B cell (primary cell): ENCODE measurements around the gene PCDHB10. TPM values are rescaled to one million over a fixed set of nuclear protein-coding genes. Genes with fewer than 3 reads are reported as not detected.
"Not testable (repeated sequence)": the region's sequence is repeated elsewhere in the genome, so short reads cannot be mapped to it uniquely, and the experiment has no call there.

ENCODE experiments used
- ATAC-seq: fragments of 200-7000 bp; cut with Tn5 transposase; one replicate; pipeline ENCODE4 v1.10.0; 2021; ENCODE audit warnings: low read depth, mild to moderate bottlenecking, moderate number of reproducible peaks, moderate library complexity
- CTCF ChIA-PET: fragments of 350-600 bp; sonication (Branson Sonifier 250); formaldehyde crosslinking; loops from one replicate; lab custom pipeline; 2021; ENCODE audit warnings: antibody characterized with exemption, inconsistent platforms; lab: Charles Lee
- POLR2A ChIA-PET: fragments of 350-600 bp; sonication (Branson Sonifier 250); formaldehyde crosslinking; loops from one replicate; lab custom pipeline; 2021; ENCODE audit warnings: antibody characterized with exemption; lab: Charles Lee
- DNase-seq: peaks from one replicate; pipeline ENCODE4 v3.0.0; 2013
- H2AFZ ChIP-seq: 2 replicates; pipeline ENCODE4 v1.6.1; 2012; ENCODE audit warnings: mild to moderate bottlenecking, low read depth, low read length; ENCODE audit not compliant: insufficient read depth, poor library complexity, severe bottlenecking
- H3K27ac ChIP-seq, 2 donors: 1 replicate in 1 of 2; 2 replicates in 1 of 2; pipeline ENCODE4 v1.5.1; 2012 to 2013; ENCODE audit warnings: low read length in 2 of 2, mild to moderate bottlenecking in 2 of 2, moderate library complexity in 1 of 2
- H3K27me3 ChIP-seq, 4 experiments: fragments of 200-600 bp in 1 of 4; sonication (generic) in 1 of 4; replicated peaks in 1 of 4; 1 replicate in 2 of 4; 2 replicates in 2 of 4; pipeline versions ENCODE4 v1.6.1 to v1.7.0; 2013 to 2016; ENCODE audit warnings: low read length in 3 of 4, mild to moderate bottlenecking in 2 of 4, mixed read lengths in 1 of 4, moderate library complexity in 1 of 4; ENCODE audit not compliant: insufficient read depth in 4 of 4, control insufficient read depth in 3 of 4; ENCODE audit errors: control extremely low read depth in 1 of 4
- H3K36me3 ChIP-seq, 2 experiments: replicated peaks in 1 of 2; 1 replicate in 1 of 2; 2 replicates in 1 of 2; pipeline versions ENCODE4 v1.6.1 to v1.7.1; 2013; ENCODE audit warnings: low read length in 1 of 2; ENCODE audit not compliant: insufficient read depth in 2 of 2, control insufficient read depth in 1 of 2; ENCODE audit errors: control extremely low read depth in 1 of 2, extremely low read depth in 1 of 2
- H3K4me1 ChIP-seq, 2 donors: fragments of 200-600 bp in 1 of 2; sonication (generic) in 1 of 2; 1 replicate in 1 of 2; 2 replicates in 1 of 2; pipeline versions ENCODE4 v1.5.1 to v1.6.1; 2013 to 2017; ENCODE audit warnings: low read length in 2 of 2; ENCODE audit not compliant: control insufficient read depth in 2 of 2, insufficient read depth in 2 of 2
- H3K4me2 ChIP-seq: replicated peaks from 2 replicates; pipeline ENCODE3; 2012; ENCODE audit warnings: mild to moderate bottlenecking, low read depth, low read length; ENCODE audit not compliant: poor library complexity, severe bottlenecking
- H3K4me3 ChIP-seq, 5 experiments: fragments of 200-600 bp in 1 of 5; sonication (generic) in 1 of 5; 1 replicate in 3 of 5; 2 replicates in 2 of 5; pipeline versions ENCODE4 v1.5.1 to v1.7.0; 2011 to 2016; ENCODE audit warnings: low read length in 4 of 5, mild to moderate bottlenecking in 4 of 5, low read depth in 2 of 5, control low read depth in 1 of 5, moderate library complexity in 1 of 5; ENCODE audit not compliant: insufficient read depth in 1 of 5; ENCODE audit errors: control extremely low read depth in 1 of 5, extremely low read depth in 1 of 5
- H3K79me2 ChIP-seq: fragments of 200-600 bp; sonication (generic); one replicate; pipeline ENCODE4 v1.6.0; 2016; ENCODE audit warnings: low read length; ENCODE audit not compliant: control insufficient read depth, insufficient read depth
- H3K9ac ChIP-seq: fragments of 200-600 bp; sonication (generic); 2 replicates; pipeline ENCODE4 v1.6.1; 2017; ENCODE audit warnings: mild to moderate bottlenecking, low read length, moderate library complexity
- H3K9me3 ChIP-seq, 3 donors: one replicate each; pipeline versions ENCODE4 v1.6.1 to v1.7.1; 2013; ENCODE audit warnings: low read length in 2 of 3; ENCODE audit not compliant: control insufficient read depth in 2 of 3, insufficient read depth in 1 of 3; ENCODE audit errors: control extremely low read depth in 1 of 3
- H4K20me1 ChIP-seq: 2 replicates; pipeline ENCODE4 v1.6.0; 2012; ENCODE audit warnings: mild to moderate bottlenecking, low read length; ENCODE audit not compliant: insufficient read depth, control insufficient read depth, poor library complexity, severe bottlenecking
- H3K27ac Mint-ChIP-seq: one replicate; pipeline ENCODE4 v1.8.0; 2021; ENCODE audit warnings: mixed read lengths
- H3K27me3 Mint-ChIP-seq: one replicate; pipeline ENCODE4 v1.8.0; 2021; ENCODE audit warnings: mixed read lengths
- H3K4me1 Mint-ChIP-seq: one replicate; pipeline ENCODE4 v1.8.0; 2021; ENCODE audit warnings: mixed read lengths
- H3K4me3 Mint-ChIP-seq: one replicate; pipeline ENCODE4 v1.8.0; 2021; ENCODE audit warnings: mixed read lengths
- H3K9me3 Mint-ChIP-seq: one replicate; pipeline ENCODE4 v1.8.0; 2022; ENCODE audit warnings: mixed read lengths; ENCODE audit not compliant: insufficient read depth
- WGBS: methylation state at CpG from one replicate; pipeline ENCODE4 v1.1.5; 2013; ENCODE audit warnings: missing lambda C conversion rate; ENCODE audit not compliant: insufficient coverage; 5-methylcytosine and 5-hydroxymethylcytosine counted together
- intact Hi-C: fragments of 100-400 bp; cut with micrococcal nuclease; formaldehyde crosslinking; loops from one replicate; pipeline ENCODE4 v1.10.0; 2022
- polyA plus RNA-seq: library from polyadenylated mRNA; depleted of rRNA; stranded (reverse); fragments of >200 nt; gene quantifications from 2 replicates; pipeline ENCODE4 v1.2.3, GENCODE V29; 2012
- total RNA-seq, 2 donors: library from RNA; stranded (reverse); fragments of 120-200 nt in 1 of 2; gene quantifications; 1 replicate in 1 of 2; 2 replicates in 1 of 2; pipeline versions ENCODE4 v1.2.3 to v1.2.4, GENCODE V29; 2013 to 2022

Gene PCDHB10
- total and polyA plus RNA-seq, 2 donors (not counting 1 experiment from before 2014, with no cell fraction given), result not detected

GRCh38 chr5:141213656-141214339 lies 21.6 kb downstream of the PCDHB10 start, which contains the start of gene PCDHB13:
Gene PCDHB13 (plus strand): TSS chr5:141213919. CDS start chr5:141214124, 205 bp downstream.
- peaks cover 47% of the 10 kb centered on the region for H3K27me3 Mint-ChIP-seq
- H3K4me3 ChIP-seq, DNase-seq, H3K9ac ChIP-seq, H3K27ac Mint-ChIP-seq, H3K4me1 ChIP-seq, POLR2A ChIA-PET, H2AFZ ChIP-seq, H3K9me3 Mint-ChIP-seq, H3K4me3 Mint-ChIP-seq, H3K4me2 ChIP-seq, H3K79me2 ChIP-seq, H3K4me1 Mint-ChIP-seq, H4K20me1 ChIP-seq, ATAC-seq, H3K36me3 ChIP-seq, H3K27ac ChIP-seq, intact Hi-C loops: not testable (repeated sequence)
- WGBS, result 17% methylated on average over 1 of the region's 18 CpGs
- Histone ChIP-seq H3K27me3 (peaks cover 0 to 13% (median 10%) of the 10 kb centered on the region in 4 experiments), H3K9me3 (peaks cover 0 to 29% (median 11%) of the 10 kb centered on the region in 3 donors)
- CTCF ChIA-PET, result interaction anchor here (0.6 kb wide), 1 partner anchor 1206 kb away, joined by 3 read pairs; no protein-coding TSS in a partner anchor

GRCh38 chr5:141214583-141214982 lies 22.4 kb downstream of the PCDHB10 start:
- H3K4me3 ChIP-seq, H2AFZ ChIP-seq, intact Hi-C loops, H3K9me3 Mint-ChIP-seq, CTCF ChIA-PET, DNase-seq, H3K4me1 Mint-ChIP-seq, H3K36me3 ChIP-seq, H3K27ac Mint-ChIP-seq, H3K79me2 ChIP-seq, POLR2A ChIA-PET, H3K4me3 Mint-ChIP-seq, H4K20me1 ChIP-seq, H3K27ac ChIP-seq, H3K4me1 ChIP-seq, ATAC-seq, H3K4me2 ChIP-seq, H3K27me3 ChIP-seq, H3K9ac ChIP-seq: not testable (repeated sequence)
- peaks cover 0 to 27% (median 11%) of the 10 kb centered on the region in 3 donors for H3K9me3 ChIP-seq
- 66% methylated on average over 4 of the region's 12 CpGs for WGBS
- peaks cover 45% of the 10 kb centered on the region for H3K27me3 Mint-ChIP-seq

GRCh38 chr5:141215504-141215903 lies 23.4 kb downstream of the PCDHB10 start:
- POLR2A ChIA-PET, H3K9me3 Mint-ChIP-seq, H3K4me1 Mint-ChIP-seq, H3K27me3 ChIP-seq, DNase-seq, CTCF ChIA-PET, H3K36me3 ChIP-seq, H3K4me3 Mint-ChIP-seq, H3K79me2 ChIP-seq, intact Hi-C loops, H3K4me3 ChIP-seq, H2AFZ ChIP-seq, H3K27ac Mint-ChIP-seq, H3K4me1 ChIP-seq, H3K27ac ChIP-seq, H3K4me2 ChIP-seq, ATAC-seq, H3K9ac ChIP-seq, H4K20me1 ChIP-seq: not testable (repeated sequence)
- WGBS, result 40% methylated on average over 21 of the region's 40 CpGs
- H3K27me3 Mint-ChIP-seq, result peaks cover 46% of the 10 kb centered on the region
- peaks cover 0 to 21% (median 11%) of the 10 kb centered on the region in 3 donors for H3K9me3 ChIP-seq

- 25% methylated on average over 4 of the region's 26 CpGs for WGBS
- not testable (repeated sequence) for H3K9me3 Mint-ChIP-seq
These were observed 23.9 kb downstream of the PCDHB10 start for GRCh38 chr5:141216035-141216434.

More at GRCh38 chr5:141216035-141216434, 23.9 kb downstream of the PCDHB10 start:
- H3K27ac ChIP-seq, H3K27me3 ChIP-seq, H3K9ac ChIP-seq, H3K4me2 ChIP-seq, H3K27ac Mint-ChIP-seq, H3K36me3 ChIP-seq, ATAC-seq, H4K20me1 ChIP-seq, H3K4me1 Mint-ChIP-seq, CTCF ChIA-PET, POLR2A ChIA-PET, H2AFZ ChIP-seq, intact Hi-C loops, DNase-seq, H3K4me1 ChIP-seq, H3K4me3 Mint-ChIP-seq, H3K79me2 ChIP-seq, H3K4me3 ChIP-seq: not testable (repeated sequence)
- peaks cover 47% of the 10 kb centered on the region for H3K27me3 Mint-ChIP-seq
- H3K9me3 ChIP-seq, result peaks cover 0 to 21% (median 11%) of the 10 kb centered on the region in 3 donors
